ENCODE results near the gene PKIG. TPM values are rescaled to one million over a fixed set of nuclear protein-coding genes. Genes with fewer than 3 reads are reported as not detected.

PKIG gene
- total and polyA plus RNA-seq, 10 of the 15 experiments (the other 5 are each of a cell fraction or from before 2014, with no cell fraction given), result 5.7 to 82.3 (median 39.7) TPM

DNA sequence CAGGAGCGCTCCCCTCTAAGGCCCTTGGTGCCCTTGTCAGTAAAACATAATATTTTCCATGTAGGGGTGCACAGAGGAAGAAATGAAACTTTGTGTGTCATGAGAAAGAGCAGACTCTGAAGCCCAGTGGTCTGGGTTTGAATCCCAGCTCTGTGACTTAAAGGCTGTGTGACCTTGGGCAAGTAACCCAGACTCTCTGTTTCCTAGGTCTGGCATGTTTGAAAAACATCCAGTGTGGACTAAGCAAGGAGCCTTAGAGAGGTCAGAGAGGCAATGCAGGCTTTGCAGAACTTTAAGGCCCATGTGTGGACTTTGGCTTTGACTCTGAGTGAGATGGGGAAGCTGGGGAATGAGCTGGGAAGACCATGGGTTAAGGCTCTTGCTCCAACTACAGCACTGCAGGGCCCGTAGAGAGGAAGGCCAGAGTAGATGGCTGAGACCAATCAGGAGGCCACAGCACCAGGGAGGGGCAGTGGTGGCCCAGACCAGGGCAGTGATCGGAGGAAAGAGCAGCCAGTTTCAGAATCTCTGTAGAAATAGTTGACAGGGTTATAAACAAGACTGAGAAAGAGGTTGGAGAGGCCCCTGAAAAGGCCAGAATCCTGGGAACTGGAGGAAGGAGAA, 50.9 kb downstream of the PKIG start (continued):
- TF ChIP-seq MYC (IDR thresholded peaks at IDR 0.05; ENCODE audit: insufficient read depth, insufficient read length, insufficient replicate concordance, low read length, severe bottlenecking) (no peak), ETV6 (conservative IDR thresholded peaks at IDR 0.05 in 1 of 2, IDR thresholded peaks at IDR 0.05 in 1 of 2; ENCODE audit: borderline replicate concordance in 1 of 2, low read depth in 1 of 2) (no peak), YY1 (IDR thresholded peaks at IDR 0.05; ENCODE audit: low read depth, low read length) (no peak), SREBF1 (IDR thresholded peaks at IDR 0.05; ENCODE audit: low read length) (no peak), RBBP5 (conservative IDR thresholded peaks at IDR 0.05) (no peak), E4F1 (IDR thresholded peaks at IDR 0.05; ENCODE audit: borderline replicate concordance, partially characterized antibody) (no peak), NR2C1 (IDR thresholded peaks at IDR 0.05) (no peak)

- in situ Hi-C loops (cut with MboI) (no loop called here), intact Hi-C loops (cut with micrococcal nuclease; ENCODE audit: unreplicated experiment) (no loop called here)
- no peak for DNase-seq (ENCODE audit: low read depth, low spot score)
- Histone ChIP-seq H3K4me3 (no peak overlapping the region), H3K9ac (ENCODE audit: control insufficient read depth, insufficient read depth, low read length) (no peak overlapping the region), H3K27ac (ENCODE audit: control insufficient read depth, insufficient read depth) (no peak overlapping the region), H3K79me2 (ENCODE audit: control insufficient read depth, insufficient read depth, low read length) (no peaks in the 10 kb centered on the region), H3K27me3 (replicated peaks in 1 of 2; ENCODE audit: control insufficient read depth in 2 of 2, insufficient read depth in 2 of 2, low read length in 1 of 2) (no peaks in the 10 kb centered on the region), H4K20me1 (ENCODE audit: control insufficient read depth, insufficient read depth) (no peaks in the 10 kb centered on the region), H3K9me3 (replicated peaks; ENCODE audit: control insufficient read depth, insufficient read depth, low read length) (no peaks in the 10 kb centered on the region; the same call in 2 of the 3 replicates), H3K36me3 (ENCODE audit: control insufficient read depth in 2 of 2, insufficient read depth in 2 of 2, low read length in 1 of 2) (peaks cover 4 to 12% of the 10 kb centered on the region in 2 experiments), H3K4me2 (ENCODE audit: control insufficient read depth, insufficient read depth) (no peak overlapping the region), H3K4me1 (ENCODE audit: control insufficient read depth, insufficient read depth, low read length) (no peaks in the 10 kb centered on the region), H2AFZ (ENCODE audit: control insufficient read depth, low read depth, low read length) (no peak overlapping the region)
- POLR2A ChIA-PET, result no interaction called here
- RAD21 ChIA-PET (ENCODE audit: unreplicated experiment), result interaction anchor here (1.2 to 2.1 kb wide), 2 partner anchors 16 to 49 kb away, joined by 5 read pairs; no protein-coding TSS in a partner anchor
- CTCF ChIA-PET, result interaction anchor here (0.6 to 0.9 kb wide), 3 partner anchors 16 to 49 kb away, joined by 3 to 4 read pairs (median 4); no protein-coding TSS in a partner anchor
- TF ChIP-seq BMI1 (IDR thresholded peaks at IDR 0.05; ENCODE audit: borderline replicate concordance) (no peak), ZNF217 (IDR thresholded peaks at IDR 0.05) (no peak), CHD1 (IDR thresholded peaks at IDR 0.05; ENCODE audit: low read depth, low read length) (no peak), MYB (IDR thresholded peaks at IDR 0.05; ENCODE audit: borderline replicate concordance, low read depth, low read length) (no peak), ZSCAN29 (IDR thresholded peaks at IDR 0.05) (no peak)
- TF ChIP-seq, protein P1, sequence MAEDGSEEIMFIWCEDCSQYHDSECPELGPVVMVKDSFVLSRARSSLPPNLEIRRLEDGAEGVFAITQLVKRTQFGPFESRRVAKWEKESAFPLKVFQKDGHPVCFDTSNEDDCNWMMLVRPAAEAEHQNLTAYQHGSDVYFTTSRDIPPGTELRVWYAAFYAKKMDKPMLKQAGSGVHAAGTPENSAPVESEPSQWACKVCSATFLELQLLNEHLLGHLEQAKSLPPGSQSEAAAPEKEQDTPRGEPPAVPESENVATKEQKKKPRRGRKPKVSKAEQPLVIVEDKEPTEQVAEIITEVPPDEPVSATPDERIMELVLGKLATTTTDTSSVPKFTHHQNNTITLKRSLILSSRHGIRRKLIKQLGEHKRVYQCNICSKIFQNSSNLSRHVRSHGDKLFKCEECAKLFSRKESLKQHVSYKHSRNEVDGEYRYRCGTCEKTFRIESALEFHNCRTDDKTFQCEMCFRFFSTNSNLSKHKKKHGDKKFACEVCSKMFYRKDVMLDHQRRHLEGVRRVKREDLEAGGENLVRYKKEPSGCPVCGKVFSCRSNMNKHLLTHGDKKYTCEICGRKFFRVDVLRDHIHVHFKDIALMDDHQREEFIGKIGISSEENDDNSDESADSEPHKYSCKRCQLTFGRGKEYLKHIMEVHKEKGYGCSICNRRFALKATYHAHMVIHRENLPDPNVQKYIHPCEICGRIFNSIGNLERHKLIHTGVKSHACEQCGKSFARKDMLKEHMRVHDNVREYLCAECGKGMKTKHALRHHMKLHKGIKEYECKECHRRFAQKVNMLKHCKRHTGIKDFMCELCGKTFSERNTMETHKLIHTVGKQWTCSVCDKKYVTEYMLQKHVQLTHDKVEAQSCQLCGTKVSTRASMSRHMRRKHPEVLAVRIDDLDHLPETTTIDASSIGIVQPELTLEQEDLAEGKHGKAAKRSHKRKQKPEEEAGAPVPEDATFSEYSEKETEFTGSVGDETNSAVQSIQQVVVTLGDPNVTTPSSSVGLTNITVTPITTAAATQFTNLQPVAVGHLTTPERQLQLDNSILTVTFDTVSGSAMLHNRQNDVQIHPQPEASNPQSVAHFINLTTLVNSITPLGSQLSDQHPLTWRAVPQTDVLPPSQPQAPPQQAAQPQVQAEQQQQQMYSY (CRISPR knock-in tag; IDR thresholded peaks at IDR 0.05), result no peak
- TF ChIP-seq, protein P2, sequence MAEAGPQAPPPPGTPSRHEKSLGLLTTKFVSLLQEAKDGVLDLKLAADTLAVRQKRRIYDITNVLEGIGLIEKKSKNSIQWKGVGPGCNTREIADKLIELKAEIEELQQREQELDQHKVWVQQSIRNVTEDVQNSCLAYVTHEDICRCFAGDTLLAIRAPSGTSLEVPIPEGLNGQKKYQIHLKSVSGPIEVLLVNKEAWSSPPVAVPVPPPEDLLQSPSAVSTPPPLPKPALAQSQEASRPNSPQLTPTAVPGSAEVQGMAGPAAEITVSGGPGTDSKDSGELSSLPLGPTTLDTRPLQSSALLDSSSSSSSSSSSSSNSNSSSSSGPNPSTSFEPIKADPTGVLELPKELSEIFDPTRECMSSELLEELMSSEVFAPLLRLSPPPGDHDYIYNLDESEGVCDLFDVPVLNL (IDR thresholded peaks at IDR 0.05; ENCODE audit: low read depth, low read length), result no peak
- SMC1A ChIA-PET (ENCODE audit: uncharacterized antibody, unreplicated experiment), result interaction anchor here (0.7 to 8.1 kb wide), 3 partner anchors 10 to 49 kb away, joined by 3 to 46 read pairs (median 3); no protein-coding TSS in a partner anchor
- FAIRE-seq, result no peak
- BruUV-seq (replicated peaks), result TSS peak; percentile 29
- 91% methylated on average over 18 of the region's 18 CpGs for WGBS (ENCODE audit: insufficient coverage, insufficient replicate concordance, low lambda C conversion rate, missing lambda C conversion rate)
- no peak for ATAC-seq
These were observed 51.7 kb downstream of the PKIG start for GRCh38 chr20:44633872-44634600.
